ENCODE data around the gene IRF4.

Gene IRF4

GRCh38 chr6:401239-401993 lies 9.9 kb downstream of the IRF4 start:
- ChIA-PET CTCF (no interaction called here), POLR2A (no interaction called here)
- TF ChIP-seq CTBP1 (IDR thresholded peaks at IDR 0.05; ENCODE audit: borderline replicate concordance) = no peak
- TF ChIP-seq FOXK2 (IDR thresholded peaks at IDR 0.05) = no peak
- no peak for TF ChIP-seq BHLHE40 (IDR thresholded peaks at IDR 0.05; ENCODE audit: borderline replicate concordance)
- no peak for TF ChIP-seq FOXM1 (IDR thresholded peaks at IDR 0.05; ENCODE audit: borderline replicate concordance)
- DNase-seq (ENCODE audit: extremely low spot score) = no peak

DNA sequence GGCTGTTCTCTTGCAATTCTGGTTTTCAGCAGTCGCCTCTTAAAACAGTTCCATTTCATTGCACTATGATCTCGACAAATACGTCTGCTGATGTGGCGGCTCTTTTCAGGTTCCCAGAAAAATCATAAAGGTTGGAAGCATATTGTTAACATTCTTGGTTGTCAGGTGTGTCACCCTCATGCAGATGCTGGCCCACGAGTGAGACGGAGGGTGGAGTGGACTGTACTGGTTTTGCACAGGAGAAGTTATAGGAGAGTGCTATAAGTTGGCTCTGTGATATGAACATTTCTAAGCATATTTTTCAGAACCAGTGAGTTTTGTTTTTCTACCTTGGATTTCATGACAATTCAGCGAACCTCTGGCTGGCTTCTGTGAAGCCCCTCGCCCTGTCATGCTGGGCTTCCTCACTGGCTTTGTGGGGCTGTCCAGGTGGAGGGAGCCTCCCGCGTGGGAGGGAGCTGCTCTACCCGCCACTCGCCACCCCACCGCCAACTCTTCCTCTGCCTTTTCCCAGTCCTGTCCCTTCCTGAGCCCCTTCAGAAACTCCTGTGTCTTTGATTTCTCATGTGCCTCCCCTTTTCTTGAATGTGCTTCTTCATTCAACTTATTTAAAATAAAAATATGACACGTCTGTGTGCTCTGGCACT lies 10.6 kb downstream of the IRF4 start:
- TF ChIP-seq LEF1 (IDR thresholded peaks at IDR 0.05; ENCODE audit: borderline replicate concordance) (no peak), CTBP1 (IDR thresholded peaks at IDR 0.05; ENCODE audit: borderline replicate concordance) (no peak), ARNT (IDR thresholded peaks at IDR 0.05) (no peak), SP1 (IDR thresholded peaks at IDR 0.05) (no peak), NFRKB (IDR thresholded peaks at IDR 0.05) (no peak), ELF4 (IDR thresholded peaks at IDR 0.05) (no peak), FOXA1 (IDR thresholded peaks at IDR 0.05) (no peak), PKNOX1 (IDR thresholded peaks at IDR 0.05) (no peak), FOXM1 (IDR thresholded peaks at IDR 0.05; ENCODE audit: borderline replicate concordance) (no peak), L3MBTL2 (conservative IDR thresholded peaks at IDR 0.05) (no peak), SUZ12 (IDR thresholded peaks at IDR 0.05) (no peak), FOXK2 (IDR thresholded peaks at IDR 0.05) (no peak), ZNF384 (IDR thresholded peaks at IDR 0.05) (no peak), HDGF (IDR thresholded peaks at IDR 0.05; ENCODE audit: borderline replicate concordance) (no peak), TARDBP (IDR thresholded peaks at IDR 0.05) (no peak), BHLHE40 (IDR thresholded peaks at IDR 0.05; ENCODE audit: borderline replicate concordance) (no peak)
- POLR2A ChIA-PET = no interaction called here
- CTCF ChIA-PET = no interaction called here

GRCh38 chr6:402901-403658 lies 11.5 kb downstream of the IRF4 start:
- DNase-seq (ENCODE audit: extremely low spot score) = no peak
- ChIA-PET CTCF (no interaction called here), POLR2A (no interaction called here)
- TF ChIP-seq FOXA1 (IDR thresholded peaks at IDR 0.05) (no peak), ARNT (IDR thresholded peaks at IDR 0.05) (no peak), BHLHE40 (IDR thresholded peaks at IDR 0.05; ENCODE audit: borderline replicate concordance) (no peak), TARDBP (IDR thresholded peaks at IDR 0.05) (no peak), L3MBTL2 (conservative IDR thresholded peaks at IDR 0.05) (no peak), SUZ12 (IDR thresholded peaks at IDR 0.05) (no peak)

More for the DNA sequence above, 10.6 kb downstream of the IRF4 start:
- no peak for DNase-seq (ENCODE audit: extremely low spot score)

DNA sequence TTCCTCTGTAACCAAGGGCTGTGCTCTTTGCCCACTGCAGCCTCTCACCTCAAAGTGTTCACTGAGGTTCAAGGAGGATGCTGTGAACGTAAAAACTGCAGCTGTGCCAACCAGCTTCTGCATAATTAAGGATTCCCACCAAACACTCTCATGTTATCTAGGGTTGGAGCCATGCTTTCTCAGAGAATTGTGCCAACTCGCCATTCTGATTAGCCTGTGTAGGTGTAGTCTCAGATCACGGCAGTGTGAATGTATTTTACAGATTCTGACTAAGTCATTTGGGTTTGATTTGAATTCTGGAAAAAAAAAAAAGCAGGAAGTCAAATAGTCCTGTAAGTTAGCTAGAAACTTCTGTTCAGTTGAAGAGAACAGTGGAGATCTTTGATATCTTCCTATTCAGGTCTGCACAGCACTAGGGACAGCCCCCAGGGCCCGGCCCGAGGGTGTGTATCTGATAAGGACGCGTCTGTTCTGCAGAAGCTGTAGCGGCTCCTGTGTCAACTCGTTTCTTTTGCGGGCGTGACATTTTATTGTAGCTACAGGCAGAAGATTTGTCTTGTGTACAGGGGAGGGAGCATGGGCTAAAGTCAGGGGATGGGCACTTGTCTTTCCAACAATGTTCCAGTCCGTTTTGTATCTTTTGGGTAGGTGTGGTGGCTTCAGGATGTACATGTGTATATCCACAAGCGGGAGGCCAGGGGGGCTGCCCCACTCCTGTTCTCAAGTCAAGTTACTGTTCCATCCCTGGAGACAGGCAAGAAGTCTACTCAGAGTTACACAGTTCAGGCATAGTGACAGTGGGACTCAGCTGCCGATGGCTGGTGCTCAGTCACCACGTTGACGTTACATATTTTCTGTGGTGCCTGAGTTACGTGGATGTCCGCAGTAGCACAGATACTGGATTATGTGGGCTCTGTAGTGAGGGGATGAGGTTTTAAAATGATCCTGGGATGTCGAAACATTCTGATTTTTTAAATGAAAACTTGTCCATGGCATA lies 12.4 kb downstream of the IRF4 start:
- CTCF ChIA-PET = no interaction called here
- POLR2A ChIA-PET = no interaction called here
- no peak for DNase-seq (ENCODE audit: extremely low spot score)
- TF ChIP-seq ELF4 (IDR thresholded peaks at IDR 0.05) (no peak), SP1 (IDR thresholded peaks at IDR 0.05) (no peak), CTBP1 (IDR thresholded peaks at IDR 0.05; ENCODE audit: borderline replicate concordance) (no peak), FOXM1 (IDR thresholded peaks at IDR 0.05; ENCODE audit: borderline replicate concordance) (no peak), PKNOX1 (IDR thresholded peaks at IDR 0.05) (no peak), HDGF (IDR thresholded peaks at IDR 0.05; ENCODE audit: borderline replicate concordance) (no peak), ZNF384 (IDR thresholded peaks at IDR 0.05) (no peak), ARNT (IDR thresholded peaks at IDR 0.05) (no peak), LEF1 (IDR thresholded peaks at IDR 0.05; ENCODE audit: borderline replicate concordance) (no peak), L3MBTL2 (conservative IDR thresholded peaks at IDR 0.05) (no peak), SUZ12 (IDR thresholded peaks at IDR 0.05) (no peak), FOXA1 (IDR thresholded peaks at IDR 0.05) (no peak), NFRKB (IDR thresholded peaks at IDR 0.05) (no peak), TARDBP (IDR thresholded peaks at IDR 0.05) (no peak), FOXK2 (IDR thresholded peaks at IDR 0.05) (no peak), BHLHE40 (IDR thresholded peaks at IDR 0.05; ENCODE audit: borderline replicate concordance) (no peak)

GRCh38 chr6:404685-405423 lies 13.3 kb downstream of the IRF4 start:
- DNase-seq (ENCODE audit: extremely low spot score) = no peak
- POLR2A ChIA-PET = no interaction called here
- CTCF ChIA-PET = interaction anchor here (0.7 to 1.0 kb wide), 2 partner anchors 11 to 110 kb away, joined by 3 read pairs; no protein-coding TSS in a partner anchor
- TF ChIP-seq SP1 (IDR thresholded peaks at IDR 0.05) (no peak), SUZ12 (IDR thresholded peaks at IDR 0.05) (no peak), LEF1 (IDR thresholded peaks at IDR 0.05; ENCODE audit: borderline replicate concordance) (no peak), PKNOX1 (IDR thresholded peaks at IDR 0.05) (no peak), FOXA1 (IDR thresholded peaks at IDR 0.05) (no peak), ELF4 (IDR thresholded peaks at IDR 0.05) (no peak), TARDBP (IDR thresholded peaks at IDR 0.05) (no peak), L3MBTL2 (conservative IDR thresholded peaks at IDR 0.05) (no peak), FOXM1 (IDR thresholded peaks at IDR 0.05; ENCODE audit: borderline replicate concordance) (no peak), CTBP1 (IDR thresholded peaks at IDR 0.05; ENCODE audit: borderline replicate concordance) (no peak), FOXK2 (IDR thresholded peaks at IDR 0.05) (no peak), ZNF384 (IDR thresholded peaks at IDR 0.05) (no peak), ARNT (IDR thresholded peaks at IDR 0.05) (no peak), NFRKB (IDR thresholded peaks at IDR 0.05) (no peak)

Data from HEK293T (cell line).